Testis (tissue), 2 donors: ENCODE results near the gene BABAM2.

Experiments
- CTCF ChIP-seq, 3 experiments: fragments of 450-650 bp in 2 of 3; fragments of 200-600 bp in 1 of 3; sonication (generic) in 1 of 3; IDR thresholded peaks; one replicate each; pipeline ENCODE4 v1.5.1; 2016 to 2019; ENCODE audit warnings: antibody characterized with exemption in 3 of 3, mild to moderate bottlenecking in 2 of 3, moderate library complexity in 1 of 3
- POLR2A ChIP-seq: fragments of 450-650 bp; IDR thresholded peaks from one replicate; pipeline ENCODE4 v1.6.1; 2017; ENCODE audit warnings: antibody characterized with exemption, mild to moderate bottlenecking, moderate library complexity

- TF ChIP-seq POLR2A (no peak), CTCF (IDR thresholded peaks at IDR 0.05) (no peak)
These were observed 148.2 kb downstream of the BABAM2 start for GRCh38 chr2:28038722-28039121.
